HG03139 (cell line): ENCODE data around the gene PXDC1.
A peak's percentile ranks its signal among the peaks of the same experiment; 100 is the strongest.

Experiments used
- ATAC-seq: cut with Tn5 transposase; IDR thresholded peaks from one replicate; pipeline ENCODE4 v1.9.1; 2021; ENCODE audit not compliant: unreplicated experiment

Gene PXDC1

GRCh38 chr6:3751077-3751729 is at the start of gene PXDC1:
Gene PXDC1 (minus strand): TSS chr6:3751713. CDS start chr6:3751531, 182 bp downstream.
- peak; percentile 3 for ATAC-seq

GRCh38 chr6:3800850-3801591 is 49.5 kb upstream of the PXDC1 start:
- ATAC-seq: no peak

GRCh38 chr6:3799719-3800118 is 48.2 kb upstream of the PXDC1 start:
- no peak for ATAC-seq

- ATAC-seq: no peak
Observed at GRCh38 chr6:3798055-3798919, 46.8 kb upstream of the PXDC1 start.

GRCh38 chr6:3797231-3798054 is 45.9 kb upstream of the PXDC1 start:
- no peak for ATAC-seq

GRCh38 chr6:3796719-3797041 is 45.2 kb upstream of the PXDC1 start:
- no peak for ATAC-seq

- no peak for ATAC-seq
Observed at GRCh38 chr6:3795836-3796718, 44.6 kb upstream of the PXDC1 start.

- peak; percentile 79 for ATAC-seq
Observed at GRCh38 chr6:3794092-3794491, 42.6 kb upstream of the PXDC1 start.

- ATAC-seq: no peak
Observed at GRCh38 chr6:3793545-3793944, 42.0 kb upstream of the PXDC1 start.

- ATAC-seq: no peak
Observed at GRCh38 chr6:3791526-3792203, 40.2 kb upstream of the PXDC1 start.

- no peak for ATAC-seq
Observed at GRCh38 chr6:3789896-3790558, 38.5 kb upstream of the PXDC1 start.

- ATAC-seq: no peak
Observed at GRCh38 chr6:3789018-3789895, 37.7 kb upstream of the PXDC1 start.

- no peak for ATAC-seq
Observed at GRCh38 chr6:3788408-3789017, 37.0 kb upstream of the PXDC1 start.

- no peak for ATAC-seq
Observed at GRCh38 chr6:3786141-3786540, 34.6 kb upstream of the PXDC1 start.

GRCh38 chr6:3785745-3786098 is 34.2 kb upstream of the PXDC1 start:
- no peak for ATAC-seq

GRCh38 chr6:3784885-3785744 is 33.6 kb upstream of the PXDC1 start:
- no peak for ATAC-seq

GRCh38 chr6:3784423-3784822 is 32.9 kb upstream of the PXDC1 start:
- no peak for ATAC-seq
